HL-60 (cell line): ENCODE measurements around the gene AMER2.

ENCODE experiments used
- DNase-seq, 2 experiments: peaks; one replicate each; pipeline ENCODE4 v3.0.0-alpha.2; 2010 to 2020; ENCODE audit warnings: low read depth in 1 of 2, low spot score in 1 of 2
- H3K27ac ChIP-seq: fragments of 250-450 bp; sonication (Bioruptor Pico); replicated peaks from 2 replicates; pipeline ENCODE4 v1.5.1; 2020; ENCODE audit warnings: mild to moderate bottlenecking, moderate library complexity
- H3K27me3 ChIP-seq: fragments of 250-450 bp; sonication (Bioruptor Pico); 2 replicates; pipeline ENCODE4 v1.5.1; 2021; ENCODE audit warnings: mild to moderate bottlenecking, moderate library complexity; ENCODE audit not compliant: insufficient read depth, poor library complexity, severe bottlenecking
- H3K4me3 ChIP-seq: replicated peaks from 2 replicates; pipeline ENCODE4 v1.5.1; 2011; ENCODE audit warnings: mild to moderate bottlenecking, control low read depth, low read length; ENCODE audit not compliant: insufficient read depth
- CTCF ChIP-seq: IDR thresholded peaks from one replicate; pipeline ENCODE4 v1.5.1; 2011; ENCODE audit warnings: low read length, control low read depth, inconsistent platforms; ENCODE audit not compliant: insufficient read depth
- GABPA ChIP-seq: IDR thresholded peaks from 2 replicates; pipeline ENCODE4 v1.6.1; 2012; ENCODE audit warnings: low read depth
- POLR2AphosphoS5 ChIP-seq: IDR thresholded peaks from 2 replicates; pipeline ENCODE4 v1.6.1; 2012; ENCODE audit warnings: low read depth
- REST ChIP-seq: IDR thresholded peaks from 2 replicates; pipeline ENCODE4 v1.6.1; 2012; ENCODE audit warnings: low read depth; ENCODE audit not compliant: insufficient replicate concordance
- SPI1 ChIP-seq: IDR thresholded peaks from 2 replicates; pipeline ENCODE4 v1.6.1; 2012; ENCODE audit warnings: low read depth, mild to moderate bottlenecking, borderline replicate concordance

The AMER2 gene

GRCh38 chr13:25151626-25152195 lies 20.4 kb downstream of the AMER2 start:
- TF ChIP-seq GABPA (no peak), REST (no peak)
- no peak for DNase-seq
- Histone ChIP-seq H3K27ac (no peak overlapping the region), H3K27me3 (peaks cover 11% of the 10 kb centered on the region), H3K4me3 (no peak overlapping the region)

GRCh38 chr13:25149711-25150110 lies 22.4 kb downstream of the AMER2 start:
- TF ChIP-seq GABPA (no peak), REST (no peak), POLR2AphosphoS5 (no peak), SPI1 (no peak), CTCF (no peak)
- Histone ChIP-seq H3K27ac (no peak overlapping the region), H3K4me3 (no peak overlapping the region), H3K27me3 (peaks cover 11% of the 10 kb centered on the region)
- no peak for DNase-seq

- no peak overlapping the region for H3K27ac ChIP-seq
- H3K4me3 ChIP-seq: no peak overlapping the region
- DNase-seq: no peak
- peaks cover 16% of the 10 kb centered on the region for H3K27me3 ChIP-seq
- TF ChIP-seq POLR2AphosphoS5 (no peak), GABPA (no peak), SPI1 (no peak), CTCF (no peak), REST (no peak)
Observed at GRCh38 chr13:25148402-25148771, 23.7 kb downstream of the AMER2 start.
